Erythroblast (primary cell): Measurements from ENCODE around the gene PAX6.

ENCODE experiments used
- DNase-seq, 2 experiments: peaks; one replicate each; lab custom pipeline; 2025; lab: John Stamatoyannopoulos, UW
- GATA1 ChIP-seq: IDR thresholded peaks from 2 replicates; pipeline ENCODE4 v1.6.1; 2011; ENCODE audit warnings: low read depth, mild to moderate bottlenecking, control low read depth, low read length, moderate library complexity
- POLR2A ChIP-seq: IDR thresholded peaks from 2 replicates; pipeline ENCODE4 v1.6.1; 2011; ENCODE audit warnings: mild to moderate bottlenecking, low read length

Gene PAX6

DNA sequence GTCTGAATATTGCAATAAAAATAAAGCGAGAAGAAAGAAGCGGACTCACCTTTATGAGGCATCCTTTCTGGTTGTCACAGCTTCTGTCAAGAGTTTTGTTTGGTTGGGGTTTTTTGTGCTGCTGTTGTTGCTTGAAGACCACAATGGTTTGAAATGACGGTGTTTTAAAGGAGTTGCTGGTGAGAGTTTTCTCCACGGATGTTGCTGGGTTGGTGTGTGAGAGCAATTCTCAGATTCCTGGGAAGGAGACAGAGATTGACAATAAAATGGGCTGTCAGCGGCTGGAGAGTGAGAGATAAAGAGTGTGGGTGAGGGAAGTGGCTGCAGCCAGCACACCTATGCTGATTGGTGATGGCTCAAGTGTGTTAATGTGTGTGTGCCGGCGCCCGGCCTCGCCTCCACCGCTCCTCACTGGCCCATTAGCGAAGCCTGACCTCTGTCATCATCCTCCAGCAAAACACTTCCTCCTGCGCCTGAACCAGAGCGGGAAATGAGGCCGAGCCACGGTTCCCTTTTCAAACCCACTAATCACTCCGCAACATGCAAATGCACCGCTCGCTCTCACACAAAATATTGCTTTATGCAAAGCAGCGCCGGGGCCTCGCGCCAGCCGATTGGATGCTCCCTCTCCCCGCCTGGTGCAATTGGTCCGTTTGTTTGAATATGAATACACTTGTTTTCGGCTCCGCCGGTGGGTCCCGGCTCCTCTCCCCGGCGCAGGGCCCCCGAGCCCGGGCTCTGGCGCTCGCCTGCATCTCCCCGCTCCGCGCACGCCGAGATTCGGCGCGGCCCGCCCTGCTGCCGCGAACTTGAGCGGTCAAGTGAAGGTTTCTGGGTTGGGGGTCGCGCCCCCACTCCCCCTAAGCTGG is at the start of gene PAX6:
Gene PAX6, minus strand, starts transcription at position 544 of the 869 bp plus-strand sequence. CDS start 4,911 bp downstream, outside the sequence.
- peak; percentile 21 to 30 for DNase-seq

DNA sequence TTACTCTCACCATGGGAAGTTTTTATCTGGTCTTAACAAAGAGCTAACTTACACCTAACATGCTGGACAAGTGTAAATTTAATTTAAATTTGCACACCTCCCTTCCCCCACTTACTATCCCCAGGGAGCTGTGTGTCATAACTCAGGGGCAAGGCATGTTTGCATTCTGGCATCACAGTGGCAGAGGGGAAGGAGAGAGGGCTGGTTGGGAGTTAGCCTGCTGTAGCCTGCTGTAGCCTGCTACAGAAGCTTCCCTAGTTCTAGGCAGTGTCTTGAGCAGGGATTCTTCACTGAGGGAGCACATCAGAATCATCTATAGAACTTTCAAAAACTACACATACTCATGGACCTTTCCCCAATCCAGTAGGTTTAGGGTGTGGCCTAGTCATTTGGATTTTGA is 49.3 kb upstream of the PAX6 start:
- no peak for DNase-seq
- no peak for TF ChIP-seq POLR2A
- no peak for TF ChIP-seq GATA1

More for the DNA sequence above, at the start of gene PAX6:
- no peak for TF ChIP-seq POLR2A
- no peak for TF ChIP-seq GATA1

DNA sequence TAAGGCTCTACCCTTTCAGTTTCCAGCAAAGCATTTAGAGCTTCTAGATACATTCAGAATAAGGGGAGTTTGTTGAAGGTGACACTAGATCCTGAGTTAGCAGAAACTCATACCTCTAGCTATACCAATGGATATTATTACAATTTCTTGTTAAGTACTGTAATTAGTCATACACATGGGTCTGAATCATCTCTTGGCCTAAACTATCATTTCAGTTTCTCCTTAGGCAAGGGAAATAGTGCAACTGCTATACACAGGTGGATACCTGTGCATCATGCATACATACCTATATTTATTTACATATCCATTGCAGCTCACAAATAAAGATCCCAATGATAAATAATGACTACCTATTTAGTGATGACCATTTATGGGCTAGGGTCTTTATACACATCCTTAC is 45.1 kb upstream of the PAX6 start:
- no peak for DNase-seq
- no peak for TF ChIP-seq POLR2A
- TF ChIP-seq GATA1: no peak

DNA sequence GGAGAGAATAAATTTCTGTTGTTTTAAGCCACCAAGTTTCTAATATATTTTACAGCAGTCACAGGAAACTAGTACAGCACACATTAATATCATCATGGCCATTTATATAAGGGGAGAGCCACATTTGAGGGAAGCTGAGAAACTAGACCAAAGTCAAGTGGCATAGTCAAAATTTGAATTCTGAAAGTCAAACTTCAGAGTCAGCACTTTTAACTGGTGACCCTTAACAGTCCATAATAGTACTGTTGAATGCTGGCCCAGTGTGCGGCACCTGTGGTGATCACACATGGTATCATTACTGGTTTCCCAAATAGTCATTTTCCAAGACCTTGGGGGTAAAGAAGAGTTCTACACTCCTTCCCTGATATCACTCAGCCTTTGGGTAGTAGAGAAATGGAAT is 44.3 kb upstream of the PAX6 start:
- TF ChIP-seq POLR2A (no peak), GATA1 (no peak)
- no peak for DNase-seq

DNA sequence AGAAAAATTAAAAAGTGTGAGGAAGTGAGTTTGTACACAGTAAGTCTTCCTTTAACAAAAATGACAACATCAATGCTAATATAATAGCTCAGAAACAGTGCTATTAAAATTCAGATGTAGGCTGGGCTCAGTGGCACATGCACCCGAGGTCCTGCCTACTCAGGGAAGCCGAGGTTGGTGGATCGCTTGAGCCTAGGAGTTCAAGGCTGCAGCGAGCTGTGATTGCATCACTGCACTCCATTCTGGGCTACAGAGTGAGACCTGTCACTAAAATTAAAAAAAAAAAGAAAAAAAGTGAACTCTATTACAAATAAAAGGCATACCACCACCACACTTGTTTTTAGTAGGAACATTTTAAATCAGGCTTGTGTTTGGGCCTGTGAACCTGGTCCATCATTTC is 39.2 kb upstream of the PAX6 start:
- no peak for TF ChIP-seq POLR2A
- no peak for TF ChIP-seq GATA1
- no peak for DNase-seq

DNA sequence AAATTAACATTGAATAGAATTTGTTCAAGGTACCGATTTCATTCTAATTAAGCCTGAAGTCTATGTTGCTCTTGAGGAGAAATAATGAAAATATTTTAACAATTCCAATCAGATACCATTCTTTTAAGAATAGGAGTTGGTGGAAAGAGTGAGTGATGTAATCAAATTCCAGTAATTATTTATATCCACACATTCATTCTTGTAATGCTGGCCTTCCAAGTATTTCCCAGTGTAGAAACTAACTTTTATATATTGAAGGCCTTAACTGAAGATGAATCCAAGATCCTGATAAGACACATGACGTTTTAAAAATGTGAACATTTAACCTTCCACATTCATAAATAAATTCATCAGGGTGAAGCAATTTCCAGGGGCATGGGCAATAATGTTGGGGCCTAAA is 36.6 kb upstream of the PAX6 start:
- TF ChIP-seq GATA1 (no peak), POLR2A (no peak)
- DNase-seq: no peak

DNA sequence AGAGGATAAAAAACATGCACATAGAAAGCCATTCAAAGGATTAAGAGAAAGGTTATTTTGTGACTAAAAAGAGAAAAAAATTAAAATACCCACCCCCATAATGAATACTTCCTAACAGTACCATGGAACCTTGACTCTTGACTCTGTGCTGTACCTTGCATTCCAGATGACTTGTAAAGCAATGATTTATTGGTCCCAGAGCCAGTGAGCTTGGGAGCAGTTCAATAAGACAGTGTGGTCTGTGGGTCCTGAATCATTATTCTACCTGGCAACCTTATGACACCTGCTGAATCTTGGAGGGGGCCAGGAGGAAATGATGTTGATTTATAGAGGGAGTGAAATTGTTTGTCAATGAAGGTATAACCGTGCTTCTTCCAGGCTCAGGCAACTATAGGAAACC is 34.2 kb upstream of the PAX6 start:
- TF ChIP-seq POLR2A (no peak), GATA1 (no peak)
- no peak for DNase-seq

DNA sequence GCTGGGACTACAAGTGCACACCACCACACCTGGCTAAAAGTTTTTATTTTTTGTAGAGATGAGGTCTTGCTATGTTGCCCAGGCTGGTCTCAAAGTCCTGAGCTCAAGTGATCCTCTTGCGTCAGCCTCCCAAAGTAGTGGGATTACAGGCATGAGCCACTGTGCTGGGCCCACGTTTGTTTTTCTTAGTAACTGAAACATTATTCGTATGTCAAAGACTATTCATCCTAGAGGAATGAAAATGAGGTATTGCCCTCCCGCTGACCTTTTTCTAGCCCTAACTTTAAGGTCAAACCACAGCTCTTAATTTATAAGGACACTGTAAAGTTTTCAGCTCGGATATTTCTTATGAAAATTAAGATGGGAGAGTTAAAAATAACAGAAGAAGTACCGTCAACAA is 33.2 kb upstream of the PAX6 start:
- DNase-seq: no peak
- TF ChIP-seq POLR2A (no peak), GATA1 (no peak)

DNA sequence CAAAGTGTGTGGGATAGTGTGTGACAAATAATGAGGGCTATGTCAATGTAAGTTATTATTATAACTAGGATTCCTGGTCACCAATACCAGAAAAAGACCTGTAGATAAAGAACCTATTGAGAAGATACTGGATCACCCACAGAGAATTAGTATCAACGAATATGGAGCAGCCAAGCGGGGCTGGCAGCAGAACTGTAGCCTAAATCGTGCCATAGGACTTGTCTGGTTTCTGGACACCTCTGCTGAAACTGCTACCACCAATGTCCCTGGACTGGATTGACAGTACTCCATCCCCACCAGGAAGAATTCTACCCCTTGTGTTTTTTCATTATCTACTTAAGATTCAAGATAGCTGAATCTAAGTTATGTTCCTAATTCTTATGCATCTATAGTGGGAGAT is 30.3 kb upstream of the PAX6 start:
- no peak for DNase-seq
- TF ChIP-seq POLR2A: no peak
- no peak for TF ChIP-seq GATA1

DNA sequence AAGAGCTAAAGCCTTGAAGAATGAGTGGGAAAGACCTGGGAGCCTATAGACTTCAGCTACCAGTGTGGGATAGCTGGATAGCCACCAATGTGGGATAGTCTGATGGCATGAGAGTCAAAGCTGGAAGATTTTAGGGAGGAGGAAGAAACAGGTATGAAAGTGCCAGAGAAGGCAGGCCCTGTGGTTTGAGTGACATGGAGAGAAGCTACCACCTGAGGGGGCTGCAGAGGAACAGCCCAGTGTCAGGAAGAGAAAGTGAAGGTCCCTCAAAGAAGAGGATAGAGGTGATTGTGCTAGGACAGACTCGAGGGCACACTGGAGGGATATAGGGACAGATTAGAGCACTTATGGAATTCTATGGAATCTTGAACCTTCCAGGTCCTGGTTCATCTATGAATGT is 23.1 kb upstream of the PAX6 start:
- DNase-seq: no peak
- TF ChIP-seq GATA1 (no peak), POLR2A (no peak)

DNA sequence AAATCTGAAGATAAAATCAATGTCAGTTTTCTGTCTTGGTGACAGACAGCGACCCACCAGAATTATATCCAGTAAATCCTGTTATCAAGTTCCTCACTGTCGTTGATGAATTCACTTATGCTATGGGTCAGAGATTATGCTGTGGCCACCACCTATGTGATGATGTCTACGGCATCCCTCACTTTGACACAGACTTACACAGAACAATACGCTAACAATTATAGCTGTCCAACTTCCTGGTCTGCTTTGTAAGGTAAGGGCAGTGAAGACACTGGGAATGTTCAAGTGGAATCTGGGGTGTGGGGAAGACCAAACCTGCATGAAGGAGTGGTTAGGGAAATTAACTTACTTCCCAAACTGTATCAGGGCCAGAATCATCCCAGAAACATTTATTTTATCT is 19.3 kb upstream of the PAX6 start:
- no peak for DNase-seq
- TF ChIP-seq POLR2A (no peak), GATA1 (no peak)

DNA sequence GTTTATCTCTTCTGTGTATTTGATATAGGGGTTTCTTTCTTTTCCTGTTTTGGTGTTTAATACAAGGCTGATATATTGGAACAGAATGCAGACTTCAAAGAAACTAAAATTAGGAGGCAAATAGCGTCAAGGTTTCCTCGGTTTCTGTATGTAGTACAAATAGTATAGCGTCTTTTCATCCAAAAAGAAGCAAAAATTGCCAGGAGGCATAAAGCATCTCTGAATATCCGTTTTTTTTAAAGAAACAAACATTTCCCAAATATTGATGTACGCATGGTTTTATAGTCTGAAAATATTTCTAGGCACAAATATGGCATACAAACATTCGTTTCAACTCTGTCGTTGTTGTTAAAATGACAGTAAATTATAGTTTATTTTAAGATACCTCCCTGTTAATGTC is 17.1 kb upstream of the PAX6 start:
- no peak for DNase-seq
- TF ChIP-seq POLR2A (no peak), GATA1 (no peak)

DNA sequence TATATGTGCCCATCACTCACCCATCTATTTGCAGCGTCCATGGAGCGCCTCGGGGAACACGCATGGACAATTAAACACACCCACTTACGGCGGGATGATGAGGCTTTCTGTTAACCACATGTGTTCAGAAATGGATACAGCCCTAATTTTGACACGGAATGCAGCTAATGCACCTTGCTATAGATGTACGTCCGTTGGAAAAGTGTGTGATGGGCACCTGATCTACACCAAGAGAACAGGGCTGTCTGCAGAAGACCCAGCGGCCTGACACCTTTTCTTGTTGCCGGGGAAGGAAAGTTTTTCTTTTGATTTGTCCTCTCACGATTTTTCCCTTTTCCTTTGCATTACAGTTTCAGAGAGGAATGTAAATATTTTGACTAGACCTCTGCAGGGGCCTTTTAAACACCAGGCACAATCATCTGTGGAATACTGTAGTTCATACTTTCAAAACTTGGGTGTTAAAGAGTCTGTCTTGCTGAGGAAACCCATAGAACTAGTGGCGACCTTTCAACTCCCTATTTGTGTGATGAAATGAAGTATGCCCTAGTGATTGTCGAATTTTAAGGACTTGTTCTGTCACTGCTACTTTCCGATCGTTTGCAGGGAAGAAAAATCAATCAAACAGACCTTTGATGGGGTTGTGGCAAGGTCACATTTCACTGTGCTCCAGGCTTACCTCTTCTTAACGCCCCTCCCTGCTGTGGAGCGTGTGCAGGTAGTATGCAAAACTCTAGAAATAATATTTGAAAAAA is 16.5 kb upstream of the PAX6 start:
- DNase-seq: no peak

DNA sequence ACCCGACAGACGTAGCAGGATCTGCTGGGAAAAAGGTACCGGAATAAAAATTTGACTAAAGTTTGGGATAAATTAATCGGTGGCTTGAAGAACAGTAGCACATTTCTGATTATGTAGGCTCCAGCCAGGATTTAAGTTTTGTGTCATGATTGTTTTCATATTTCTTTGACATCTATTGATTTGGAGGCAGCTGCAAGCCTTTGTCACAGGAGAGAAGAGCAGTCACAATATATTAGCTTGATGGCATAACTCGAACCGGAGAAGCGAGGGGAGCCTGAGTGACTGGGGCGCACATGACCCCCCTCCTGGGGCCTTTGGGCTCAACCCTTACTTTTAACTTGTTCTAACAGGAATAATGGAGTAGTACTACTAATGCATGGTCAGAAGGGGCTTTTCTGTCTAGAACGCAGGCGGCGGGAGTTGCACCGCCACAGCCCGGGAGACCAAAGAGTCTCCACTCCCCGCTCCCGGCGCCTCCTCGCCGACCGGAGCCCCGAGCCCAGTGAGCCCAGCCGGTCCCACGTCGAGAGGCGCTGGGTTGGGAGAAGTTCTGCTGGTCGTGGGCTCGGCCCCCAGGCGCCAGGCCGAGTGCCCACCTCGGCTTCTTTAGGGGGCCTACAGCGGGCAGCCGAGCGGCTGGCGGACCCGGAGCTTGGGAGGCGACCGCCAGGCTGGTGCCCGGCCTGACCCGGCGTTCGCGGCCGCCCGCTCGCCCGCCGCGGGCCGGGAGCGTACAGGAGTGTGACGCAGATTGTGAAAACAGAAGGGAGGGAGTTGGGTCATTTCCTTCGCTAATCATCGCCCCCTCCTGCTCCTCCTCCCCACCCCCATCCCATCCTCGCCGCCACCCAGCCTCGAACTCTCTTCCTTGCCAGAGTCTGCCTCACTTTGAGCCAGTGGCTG is 15.7 kb upstream of the PAX6 start:
- no peak for DNase-seq
- no peak for TF ChIP-seq POLR2A
- TF ChIP-seq GATA1: no peak

More for the DNA sequence above, 16.5 kb upstream of the PAX6 start:
- TF ChIP-seq POLR2A: no peak
- TF ChIP-seq GATA1: no peak

DNA sequence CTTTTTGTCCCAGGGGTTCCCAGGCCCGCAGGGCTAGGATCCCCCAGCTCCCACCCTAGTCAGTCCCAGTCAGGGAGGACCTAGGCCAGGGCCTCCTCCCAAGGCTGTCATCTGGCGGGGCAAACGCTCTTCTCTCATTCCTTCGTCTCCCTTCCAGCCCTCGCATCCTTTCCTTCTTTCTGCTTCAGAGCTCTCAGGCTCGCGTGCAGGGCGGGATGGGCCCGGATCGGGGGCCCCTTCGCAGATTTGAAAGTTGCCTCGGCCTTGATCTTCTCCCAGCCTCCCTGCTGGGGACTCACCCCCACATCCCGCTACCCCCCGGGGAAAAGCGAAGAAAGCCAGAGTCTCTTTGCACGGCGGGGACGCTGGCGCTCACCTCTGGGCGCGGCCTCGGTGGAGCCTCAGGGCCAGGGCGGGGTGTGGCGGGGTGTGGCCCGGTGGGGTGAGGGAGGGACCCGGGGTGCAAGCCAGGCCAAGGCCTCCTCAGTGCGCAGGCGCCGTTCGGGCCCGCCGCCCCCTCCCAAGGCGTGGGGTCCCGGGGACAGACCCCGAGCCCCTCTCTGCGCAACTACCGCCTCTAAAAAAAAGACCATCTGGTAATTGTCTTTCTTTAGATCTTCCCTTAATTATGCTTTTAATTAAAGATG is 14.8 kb upstream of the PAX6 start:
- no peak for DNase-seq
- no peak for TF ChIP-seq POLR2A
- no peak for TF ChIP-seq GATA1
